ENCODE results near the gene C16orf92.
A peak's percentile ranks its signal among the peaks of the same experiment; 100 is the strongest.

Gene C16orf92

GRCh38 chr16:30063278-30063892 is 40.4 kb downstream of the C16orf92 start:
- no peak for DNase-seq

GRCh38 chr16:30063893-30064728 is 41.1 kb downstream of the C16orf92 start:
- peak; percentile 62 for DNase-seq

GRCh38 chr16:30064729-30065101 is 41.7 kb downstream of the C16orf92 start:
- no peak for DNase-seq

- peak; percentile 85 for DNase-seq
These were observed 42.3 kb downstream of the C16orf92 start, which contains the start of gene ALDOA for GRCh38 chr16:30065102-30065942. ALDOA (plus strand) TSS chr16:30065760; CDS start chr16:30066898, 1,138 bp downstream.

GRCh38 chr16:30065943-30066760 is 43.2 kb downstream of the C16orf92 start:
- DNase-seq = peak; percentile 4

GRCh38 chr16:30066761-30067583 is 44.0 kb downstream of the C16orf92 start:
- no peak for DNase-seq

- no peak for DNase-seq
These were observed 44.6 kb downstream of the C16orf92 start for GRCh38 chr16:30067584-30067916.

GRCh38 chr16:30068333-30068732 is 45.3 kb downstream of the C16orf92 start:
- no peak for DNase-seq

- no peak for DNase-seq
These were observed 46.0 kb downstream of the C16orf92 start for GRCh38 chr16:30068750-30069610.

- no peak for DNase-seq
These were observed 46.8 kb downstream of the C16orf92 start for GRCh38 chr16:30069611-30070462.

- DNase-seq = no peak
These were observed 47.5 kb downstream of the C16orf92 start for GRCh38 chr16:30070490-30070889.
